GM18867 (cell line): Measurements from ENCODE around the gene ARHGAP24.
"Not testable (repeated sequence)": the region's sequence is repeated elsewhere in the genome, so short reads cannot be mapped to it uniquely, and the experiment has no call there.

Experiments used
- ATAC-seq: cut with Tn5 transposase; IDR thresholded peaks from one replicate; pipeline ENCODE4 v1.9.1; 2021; ENCODE audit warnings: mild to moderate bottlenecking, moderate library complexity; ENCODE audit not compliant: unreplicated experiment

Gene ARHGAP24

DNA sequence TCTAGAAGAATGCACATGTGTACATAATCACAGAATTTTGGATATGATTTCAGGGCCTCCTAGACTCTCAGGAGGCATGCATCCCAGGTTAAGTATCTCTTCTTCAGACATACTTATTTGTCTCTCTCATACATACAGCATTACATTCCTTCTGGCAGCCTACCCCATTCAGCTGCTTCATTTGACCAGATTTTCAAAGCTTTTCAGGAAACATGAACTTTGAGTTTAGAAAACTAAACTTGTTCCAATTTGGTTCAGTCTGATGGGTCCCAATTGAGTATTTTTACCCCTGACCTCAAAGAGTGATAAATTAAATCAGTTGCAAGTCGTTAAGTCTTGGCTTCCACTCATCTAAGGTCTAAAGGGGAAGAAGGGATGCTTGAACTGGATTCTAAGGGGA is 330.9 kb downstream of the ARHGAP24 start:
- no peak for ATAC-seq

DNA sequence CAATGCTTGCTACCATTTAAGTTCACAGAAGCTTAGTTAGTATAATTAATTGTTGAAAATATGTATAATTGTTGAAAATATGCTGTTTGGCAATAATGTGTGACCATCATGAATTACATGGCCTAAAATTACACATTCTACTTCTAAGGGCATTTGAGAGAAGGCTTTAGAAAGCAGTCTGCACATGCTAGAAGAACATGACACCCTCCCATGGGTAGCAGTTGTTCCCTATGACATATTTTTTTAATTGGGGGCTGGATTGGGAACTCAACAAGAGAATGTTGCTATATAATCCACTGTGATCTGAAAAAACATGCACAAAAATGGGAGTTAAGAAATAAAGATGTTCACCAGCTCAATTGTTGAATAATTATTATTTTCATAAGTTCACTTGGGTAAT is 331.4 kb downstream of the ARHGAP24 start:
- ATAC-seq: no peak

DNA sequence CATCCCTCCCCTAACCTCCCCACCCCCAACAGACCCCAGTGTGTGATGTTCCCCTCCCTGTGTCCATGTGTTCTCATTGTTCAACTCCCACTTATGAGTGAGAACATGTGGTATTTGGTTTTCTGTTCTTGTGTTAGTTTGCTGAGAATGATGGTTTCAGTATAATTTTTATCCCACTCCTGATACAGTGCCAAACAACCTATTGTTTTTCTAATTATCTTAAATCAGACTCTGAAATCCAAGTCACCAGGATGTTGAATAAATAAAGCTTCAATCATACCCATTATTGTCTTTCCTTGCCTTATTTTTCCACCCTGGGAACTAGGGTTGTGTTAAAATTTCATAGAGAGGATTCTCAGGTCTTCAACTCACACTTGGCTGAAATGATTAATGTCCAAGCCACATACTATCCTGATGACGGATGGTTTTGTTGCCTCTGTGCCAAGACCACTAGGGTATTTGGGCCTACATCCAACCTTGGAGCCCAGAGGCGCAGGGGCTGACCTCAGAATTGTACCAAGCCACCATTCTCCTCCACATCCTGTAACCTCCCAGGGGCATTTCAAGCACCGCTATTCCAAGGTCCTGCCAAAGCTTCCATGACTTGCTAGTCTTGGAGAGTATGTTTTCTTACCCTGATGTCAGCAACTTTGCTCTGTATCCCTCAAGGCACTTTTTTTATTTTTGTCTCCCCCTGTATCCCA is 332.4 kb downstream of the ARHGAP24 start:
- ATAC-seq: no peak

DNA sequence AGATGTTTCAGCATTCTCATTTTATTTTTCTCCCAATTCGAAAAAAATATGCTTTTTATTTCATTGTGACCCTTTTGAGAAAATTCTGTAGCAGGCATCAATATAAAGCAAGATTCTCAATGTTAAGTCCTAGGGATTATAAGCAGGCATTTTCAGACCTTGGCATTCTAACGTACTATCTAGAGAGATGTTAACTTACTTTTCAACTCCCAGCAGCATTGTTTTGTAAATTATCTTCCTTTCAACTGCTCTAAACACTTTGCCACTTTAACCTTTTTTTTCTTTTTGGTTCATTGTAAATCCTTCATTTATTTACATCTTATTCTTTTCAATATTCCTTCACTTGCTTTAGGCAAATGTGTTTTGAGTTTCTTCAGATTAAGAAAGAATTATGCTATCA is 333.2 kb downstream of the ARHGAP24 start:
- ATAC-seq: no peak

DNA sequence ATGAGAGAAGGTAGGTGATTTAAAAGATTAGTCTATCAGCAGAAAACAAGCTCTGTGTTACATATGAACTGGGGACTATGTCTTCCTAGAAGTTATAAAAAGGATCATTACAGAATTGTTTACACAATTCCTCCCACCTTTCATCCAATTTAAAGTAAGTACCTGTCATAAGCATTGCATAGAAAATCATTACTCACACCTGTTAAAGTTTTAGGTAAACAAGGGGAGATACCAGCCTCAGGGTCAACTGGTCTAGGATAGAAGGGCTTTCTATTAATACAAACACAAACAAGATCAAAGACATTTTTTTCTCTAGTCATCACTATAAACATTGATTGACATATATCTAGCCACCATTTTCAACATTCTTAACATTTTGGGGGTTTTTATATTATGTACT is 333.9 kb downstream of the ARHGAP24 start:
- no peak for ATAC-seq

DNA sequence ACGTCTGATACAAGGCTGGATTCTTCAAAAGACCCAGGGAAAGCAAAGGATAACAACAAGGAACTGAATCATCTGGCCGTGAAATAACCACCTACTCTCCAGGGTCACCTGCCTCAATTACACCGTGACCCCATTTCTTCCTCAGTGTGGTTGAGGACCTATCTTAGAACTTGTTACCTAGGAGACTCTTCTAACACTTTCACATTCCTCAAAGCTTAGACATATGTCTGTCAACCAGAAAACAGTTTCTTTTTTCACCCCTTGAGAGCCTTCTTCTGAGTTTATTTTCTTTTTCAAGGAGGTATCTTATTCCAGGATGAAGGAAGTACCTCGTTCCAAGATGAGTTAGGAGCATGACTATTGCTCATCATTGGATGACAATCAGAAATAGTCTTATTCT is 337.8 kb downstream of the ARHGAP24 start:
- ATAC-seq: no peak

DNA sequence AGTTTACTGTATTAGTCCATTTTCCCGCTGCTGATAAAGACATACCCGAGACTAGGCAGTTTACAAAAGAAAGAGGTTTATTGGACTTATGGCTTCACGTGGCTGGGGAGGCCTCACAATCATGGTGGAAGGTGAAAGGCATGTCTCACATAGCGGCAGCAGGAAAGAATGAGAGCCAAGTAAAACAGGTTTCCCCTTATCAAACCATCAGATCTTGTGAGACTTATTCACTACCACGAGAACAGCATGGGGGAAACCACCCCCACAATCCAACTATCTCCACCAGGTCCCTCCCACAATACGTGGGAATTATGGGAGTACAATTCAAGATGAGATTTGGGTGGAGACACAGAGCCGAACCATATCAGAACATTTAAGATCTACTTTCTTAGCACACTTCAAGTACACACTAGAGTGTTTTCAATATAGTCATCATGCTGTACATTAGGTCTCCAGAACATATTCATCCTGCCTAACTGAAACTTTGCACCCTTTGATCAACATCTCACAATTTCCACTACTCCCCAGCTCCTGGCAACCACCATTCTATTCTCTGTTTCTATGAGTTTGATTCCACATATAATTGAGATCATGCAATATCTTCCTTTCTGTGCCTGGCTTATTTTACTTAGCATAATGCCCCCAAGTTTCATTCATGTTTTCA is 341.0 kb downstream of the ARHGAP24 start:
- ATAC-seq: no peak

DNA sequence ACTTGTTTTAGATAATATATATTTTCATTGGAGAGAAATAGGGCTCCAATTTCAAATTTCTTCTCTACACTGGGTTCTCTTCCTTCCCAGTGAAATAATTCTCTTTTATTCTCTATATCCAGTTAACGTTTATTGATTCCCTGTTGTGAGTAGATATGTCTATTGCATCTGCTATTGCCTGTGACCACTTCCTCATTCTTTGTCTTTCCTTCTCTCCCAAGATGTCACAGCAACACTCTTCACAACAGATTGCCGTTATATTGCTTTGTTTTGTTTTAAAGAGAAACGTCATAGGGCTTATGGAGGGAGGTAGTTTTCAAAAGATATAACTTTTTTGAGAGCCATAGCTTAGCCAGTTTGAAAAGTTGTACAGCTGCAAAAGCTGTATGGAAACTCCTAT is 343.8 kb downstream of the ARHGAP24 start:
- no peak for ATAC-seq

DNA sequence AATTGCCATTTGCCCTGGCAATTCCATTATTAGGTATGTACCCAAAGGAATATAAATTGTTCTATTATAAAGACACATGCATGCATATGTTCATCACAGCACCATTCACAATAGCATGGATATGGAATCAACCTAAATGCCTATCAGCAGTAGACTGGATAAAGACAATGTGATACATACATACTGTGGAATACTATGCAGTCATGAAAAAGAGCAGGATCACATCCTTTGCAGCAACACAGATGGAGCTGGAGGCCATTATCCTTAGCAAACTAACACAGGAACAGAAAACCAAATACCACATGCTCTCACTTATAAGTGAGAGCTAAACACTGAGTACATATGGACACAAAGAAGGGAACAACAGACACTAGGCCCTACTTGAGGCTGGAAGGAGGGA is 345.2 kb downstream of the ARHGAP24 start:
- ATAC-seq: not testable (repeated sequence)

DNA sequence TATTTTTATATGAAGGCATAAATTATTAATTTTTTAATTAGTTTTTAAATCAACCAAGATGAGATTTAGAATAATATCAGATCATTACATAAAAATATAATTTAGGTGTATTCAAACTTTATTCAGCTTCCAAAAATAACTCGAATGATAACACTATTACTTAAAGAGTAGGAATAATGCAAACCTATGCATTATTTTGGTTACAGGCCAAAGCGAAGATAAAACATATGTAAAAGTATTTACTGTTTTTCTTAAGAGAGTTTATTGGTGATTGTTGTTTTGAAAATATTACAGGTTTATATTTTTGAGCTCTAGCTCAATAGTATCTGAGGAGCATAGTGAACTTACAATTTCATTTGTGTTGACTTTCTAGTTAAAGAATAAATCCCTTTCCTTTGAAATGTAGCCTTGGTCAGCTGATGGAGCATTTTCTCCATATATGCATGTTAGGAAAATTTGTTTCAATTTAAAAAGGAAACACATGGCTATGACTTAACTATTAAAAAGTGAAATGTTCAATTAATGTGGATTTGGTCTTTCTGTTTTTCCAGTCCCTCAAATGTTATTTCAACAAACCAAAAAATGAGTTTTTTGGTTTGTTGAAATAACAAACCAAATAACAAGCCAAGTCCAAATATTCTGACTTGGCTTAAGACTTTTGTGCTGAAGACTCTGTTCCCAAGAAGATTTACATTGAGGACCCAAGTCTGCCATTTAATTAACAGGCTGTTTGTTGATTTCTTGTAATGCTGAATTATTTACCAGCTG is 346.9 kb downstream of the ARHGAP24 start:
- no peak for ATAC-seq

DNA sequence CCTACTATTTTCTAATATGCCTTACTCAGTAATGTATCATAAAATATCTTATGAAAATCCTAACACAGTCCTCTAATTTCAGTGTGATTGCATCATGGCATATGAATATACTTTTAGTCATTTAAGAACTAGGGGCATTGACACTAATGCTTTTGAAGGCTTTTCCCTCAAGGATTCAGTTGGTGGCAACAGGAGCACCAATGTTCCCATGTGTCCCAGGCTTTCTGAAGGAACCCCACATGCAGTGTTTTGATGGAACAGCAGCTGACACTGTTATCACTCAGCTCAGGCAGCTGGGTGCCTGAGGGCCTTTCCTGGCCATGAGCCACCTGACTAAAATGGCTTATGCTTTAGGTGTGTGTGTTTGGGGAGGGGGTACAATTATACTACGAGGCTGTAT is 348.3 kb downstream of the ARHGAP24 start:
- no peak for ATAC-seq

DNA sequence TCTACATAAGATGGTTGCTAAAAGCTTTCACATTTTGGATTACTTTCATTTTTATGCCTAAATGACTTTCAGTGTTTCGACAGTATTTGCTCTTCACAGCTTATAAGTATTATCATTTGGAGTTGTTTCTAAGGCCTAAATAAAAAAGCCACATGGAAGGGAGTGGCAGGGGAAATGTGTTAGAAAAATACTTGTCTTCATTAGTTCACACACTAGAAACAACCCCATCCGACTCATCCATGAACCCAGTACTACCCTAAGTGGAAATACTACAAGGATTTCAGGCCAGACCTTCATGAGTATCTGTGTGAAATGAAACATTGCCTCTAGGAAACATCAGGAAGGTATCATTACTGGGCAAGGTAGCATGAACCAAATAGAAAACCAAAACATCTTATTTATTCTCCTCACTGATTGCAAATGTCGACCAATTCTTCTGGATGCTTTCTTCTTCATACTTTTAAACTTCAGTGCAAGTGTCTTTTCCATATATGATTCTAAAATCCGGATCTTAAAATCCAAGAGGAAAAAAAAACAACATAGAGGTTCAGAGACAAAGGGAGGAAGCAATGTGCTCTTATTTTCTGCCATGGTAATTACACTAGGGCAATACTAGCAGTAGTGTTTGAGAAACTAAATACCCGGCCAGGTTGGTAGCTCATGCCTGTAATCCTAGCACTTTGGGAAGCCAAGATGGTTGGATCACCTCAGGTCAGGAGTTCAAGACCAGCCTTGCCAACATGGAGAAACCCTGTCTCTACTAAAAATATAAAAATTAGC is 349.4 kb downstream of the ARHGAP24 start:
- ATAC-seq: no peak

DNA sequence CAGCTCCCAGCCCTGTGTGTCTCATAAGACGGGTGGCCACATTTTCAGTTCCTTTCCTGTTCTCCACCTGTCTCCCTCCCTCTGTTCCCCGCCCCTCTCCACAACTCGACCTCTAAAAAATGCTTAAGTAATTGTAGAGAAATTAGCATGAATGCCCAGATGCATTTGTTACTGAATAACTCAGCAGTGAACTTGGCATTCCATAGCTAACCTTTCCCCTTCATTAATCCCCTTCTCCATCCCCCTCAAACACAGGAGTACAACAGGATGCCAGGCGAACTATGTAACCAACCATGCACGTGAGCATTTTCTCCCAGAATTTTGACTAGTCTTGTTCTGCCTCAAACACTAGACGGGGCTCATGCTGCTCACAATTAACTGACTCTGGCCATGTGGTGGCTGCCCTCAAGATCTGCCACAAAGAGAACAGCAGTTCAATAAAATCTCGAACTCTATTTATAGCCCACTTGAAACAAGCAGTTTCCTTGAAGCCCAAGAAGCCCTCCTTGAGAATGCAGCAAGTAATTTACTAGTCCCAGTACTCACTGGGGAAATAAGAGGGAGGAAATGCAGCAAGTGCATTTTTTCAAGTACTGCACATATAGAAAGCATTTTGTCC is 351.2 kb downstream of the ARHGAP24 start:
- ATAC-seq: no peak

DNA sequence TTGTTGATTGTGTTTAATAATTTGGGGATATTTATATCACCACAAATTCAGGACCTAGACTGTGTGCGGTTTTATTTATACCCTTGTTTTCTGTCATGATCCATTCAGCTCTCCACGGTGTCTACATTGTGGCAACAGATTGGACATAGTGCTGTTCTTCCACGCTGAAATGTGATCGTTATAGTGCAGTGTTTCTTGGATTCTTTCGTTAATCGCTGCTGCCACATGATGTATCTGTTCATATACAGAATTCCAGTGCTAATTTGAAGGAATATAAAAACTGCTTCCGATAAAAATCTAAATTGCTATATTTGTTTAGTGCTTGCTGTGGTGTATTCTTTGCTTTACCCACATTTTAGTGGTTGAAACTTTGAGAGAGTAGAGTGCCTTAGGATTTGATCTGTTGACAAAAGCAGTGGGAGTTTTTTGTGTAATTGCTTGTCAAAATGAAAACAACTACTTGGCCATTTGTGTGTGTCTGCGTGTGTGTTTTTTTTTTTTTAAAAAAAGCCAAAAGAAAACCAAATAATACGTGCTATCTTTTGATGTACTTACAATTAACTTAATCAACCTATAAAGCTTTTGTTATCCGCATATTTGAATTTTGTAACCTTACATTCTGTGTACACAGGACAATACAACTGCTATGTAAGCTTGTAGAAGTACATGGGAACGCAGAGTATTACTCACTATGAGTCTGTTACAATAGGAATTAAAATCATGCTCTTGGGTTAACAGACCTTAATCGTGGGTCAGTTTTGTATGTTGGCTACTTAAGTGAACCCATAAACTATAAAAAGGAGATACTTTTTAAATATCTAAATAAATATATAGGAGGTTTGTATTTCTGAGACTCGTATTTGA is 353.3 kb downstream of the ARHGAP24 start:
- no peak for ATAC-seq

DNA sequence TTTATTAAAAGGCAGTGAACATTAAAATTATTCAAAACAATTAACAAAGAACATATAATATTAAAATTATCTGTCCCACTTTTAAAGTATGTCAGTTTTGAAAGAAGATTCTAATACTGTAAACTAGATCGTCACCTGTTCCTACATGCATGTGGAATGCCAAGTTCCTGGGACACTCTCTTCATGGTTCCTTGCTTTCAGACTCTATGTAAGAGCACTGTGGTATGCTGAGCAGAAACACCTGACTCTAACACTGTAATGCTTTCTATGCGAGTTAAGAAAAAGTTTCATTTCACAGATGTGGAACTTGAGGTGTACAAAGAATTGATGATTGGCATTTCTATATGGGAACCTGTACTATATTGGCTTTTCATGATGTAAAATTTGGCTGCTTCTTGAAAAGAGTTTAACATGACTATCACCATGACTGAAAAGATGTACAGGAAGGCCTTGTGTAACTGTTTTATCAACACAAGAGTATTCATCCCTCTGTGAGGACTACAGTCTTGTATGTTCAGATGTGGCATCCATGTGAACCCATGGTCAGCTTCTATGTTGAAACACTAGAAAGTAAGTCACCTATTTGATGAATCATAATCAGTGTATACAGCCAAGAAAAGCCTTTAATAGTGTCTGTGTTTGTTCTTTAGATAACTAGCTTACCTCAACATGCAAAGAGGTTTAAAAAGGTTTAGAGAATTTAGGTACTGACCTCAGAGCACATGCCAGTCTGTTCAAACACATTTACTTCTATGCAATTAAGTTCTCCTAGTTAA is 354.5 kb downstream of the ARHGAP24 start:
- no peak for ATAC-seq

DNA sequence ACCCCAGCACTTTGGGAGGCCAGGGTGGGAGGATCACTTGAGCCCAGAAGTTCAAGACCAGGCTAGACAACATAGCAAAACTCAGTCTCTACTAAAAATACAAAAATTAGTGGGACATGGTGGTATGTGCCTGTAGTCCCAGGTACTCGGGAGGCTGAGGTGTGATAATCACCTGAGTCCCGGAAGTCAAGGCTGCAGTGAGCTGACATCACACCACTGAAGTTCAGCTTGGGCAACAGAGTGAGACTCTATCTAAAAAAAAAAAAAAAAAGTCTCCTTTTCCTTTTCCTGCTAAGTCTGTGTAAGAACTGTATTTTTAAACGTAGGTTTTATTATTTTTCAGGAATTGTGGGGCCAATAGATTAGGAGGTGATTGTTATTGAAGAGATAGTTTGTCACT is 356.7 kb downstream of the ARHGAP24 start:
- no peak for ATAC-seq

DNA sequence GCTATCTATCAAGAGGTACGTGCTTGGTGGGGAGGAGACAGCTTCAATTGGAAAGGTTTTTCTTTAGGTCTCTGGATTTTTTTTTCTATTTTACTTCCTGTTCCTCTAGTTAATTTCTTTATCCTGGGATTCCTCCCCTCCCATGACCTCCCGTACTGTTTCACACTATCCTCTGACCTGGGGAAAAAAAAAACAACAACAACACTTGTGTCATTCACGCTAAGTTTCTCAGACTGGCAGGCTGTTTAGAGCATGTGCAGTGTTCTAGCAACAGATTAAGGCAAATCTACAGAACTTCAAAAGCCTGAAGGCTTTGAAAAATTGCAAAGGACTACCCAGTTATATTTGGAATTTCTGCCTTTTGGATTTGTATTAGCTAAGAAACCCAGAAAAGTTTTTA is 358.4 kb downstream of the ARHGAP24 start:
- ATAC-seq: no peak

DNA sequence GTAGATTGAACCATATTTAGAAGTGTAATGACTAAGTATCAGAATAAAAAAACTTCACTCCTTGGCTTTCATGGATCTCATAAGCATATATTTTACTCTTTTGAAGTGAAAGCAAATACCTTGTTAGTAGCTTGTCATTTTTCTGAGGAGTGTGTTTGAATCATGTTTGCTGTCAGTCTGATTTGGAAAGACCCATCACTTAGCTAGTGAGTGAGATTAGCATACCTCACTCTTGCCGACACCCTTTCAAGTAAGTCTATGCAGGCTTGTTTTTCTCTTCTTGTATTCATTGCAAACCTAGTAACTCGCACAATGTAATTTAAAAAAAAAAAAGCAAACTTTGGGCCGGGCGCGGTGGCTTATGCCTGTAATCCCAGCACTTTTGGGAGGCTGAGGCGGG is 360.0 kb downstream of the ARHGAP24 start:
- no peak for ATAC-seq
